ENCODE results near the gene SLC17A7.

The SLC17A7 gene

DNA sequence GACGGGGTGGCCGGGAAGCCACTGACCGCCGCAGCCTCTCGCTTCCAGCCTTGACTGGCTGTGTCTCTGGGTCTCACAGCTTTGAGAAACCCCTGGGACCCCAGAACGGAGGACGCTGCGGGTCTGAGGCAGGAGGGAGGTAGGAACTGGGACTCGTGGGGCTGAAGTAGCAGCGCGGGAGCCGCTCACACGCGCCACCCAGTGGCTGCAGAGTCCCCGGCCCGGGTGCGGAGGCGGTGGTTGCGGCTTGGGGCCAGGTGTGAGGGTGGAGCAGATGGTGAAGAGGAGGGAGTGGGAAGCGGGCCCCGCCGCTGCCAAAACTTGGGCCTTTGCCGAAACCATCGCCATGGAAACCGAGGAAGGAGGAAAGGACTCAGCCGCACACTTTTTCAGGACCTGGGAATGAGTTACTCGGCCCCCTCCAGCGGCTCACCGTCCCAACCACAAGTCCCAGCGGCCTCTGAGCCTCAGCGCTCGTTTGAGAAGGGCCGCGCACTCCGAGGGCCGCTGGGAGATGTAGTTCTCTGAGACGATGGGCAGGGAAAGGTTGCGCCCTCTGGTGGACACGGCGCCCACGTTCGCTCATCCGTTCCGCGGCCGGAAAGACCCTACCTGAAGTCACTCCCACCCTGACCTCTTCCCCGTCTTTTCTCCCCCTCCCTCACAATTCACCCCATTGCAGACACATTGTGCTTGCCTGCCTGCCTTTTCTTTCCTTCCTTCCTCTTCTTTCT is 2.2 kb upstream of the SLC17A7 start:
- H3K36me3 Mint-ChIP-seq (ENCODE audit: low read depth), result peaks cover 27% of the 10 kb centered on the region
- peaks cover 39% of the 10 kb centered on the region for H3K27me3 Mint-ChIP-seq
- no peaks in the 10 kb centered on the region for H3K9me3 Mint-ChIP-seq
- H3K27ac Mint-ChIP-seq, result peak overlapping the region; percentile 94
- H3K4me3 Mint-ChIP-seq, result peak overlapping the region; percentile 79
- H3K4me1 Mint-ChIP-seq (ENCODE audit: low read depth), result peaks cover 42% of the 10 kb centered on the region
- DNase-seq, result peak; percentile 97

DNA sequence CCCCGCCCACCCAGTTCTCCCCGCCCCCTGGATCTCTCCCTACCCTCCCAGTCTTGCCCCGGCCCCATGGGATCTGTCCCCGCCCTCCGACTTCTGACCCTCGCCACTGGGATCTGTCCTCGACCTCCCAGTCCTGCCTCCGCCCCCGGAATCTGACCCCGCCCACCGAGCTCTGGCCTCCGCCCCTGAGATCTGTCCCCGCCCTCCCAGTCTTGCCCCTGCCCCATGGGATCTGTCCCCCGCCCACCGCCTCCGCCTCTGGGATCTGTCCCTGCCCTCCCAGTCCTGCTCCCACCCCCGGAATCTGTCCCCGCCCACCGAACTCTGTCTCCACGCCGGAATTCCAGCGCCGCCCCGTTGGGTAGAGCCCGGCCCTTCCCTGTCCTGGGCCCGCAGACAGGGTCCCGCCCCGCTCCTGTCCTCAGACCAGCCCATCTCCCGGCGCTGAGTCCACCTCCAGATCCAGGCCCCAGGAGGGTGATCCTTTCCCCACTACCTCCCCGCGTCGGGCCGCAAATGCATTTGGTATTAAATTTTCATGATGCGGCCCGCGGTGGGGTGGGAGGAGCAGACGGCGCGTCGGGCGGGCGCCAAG is 1.5 kb upstream of the SLC17A7 start:
- Mint-ChIP-seq H3K4me1 (ENCODE audit: low read depth) (peaks cover 36% of the 10 kb centered on the region), H3K4me3 (peak overlapping the region; percentile 79), H3K27ac (peak overlapping the region; percentile 94), H3K36me3 (ENCODE audit: low read depth) (peaks cover 21% of the 10 kb centered on the region), H3K27me3 (peaks cover 45% of the 10 kb centered on the region), H3K9me3 (no peaks in the 10 kb centered on the region)
- DNase-seq, result peak; percentile 70

DNA sequence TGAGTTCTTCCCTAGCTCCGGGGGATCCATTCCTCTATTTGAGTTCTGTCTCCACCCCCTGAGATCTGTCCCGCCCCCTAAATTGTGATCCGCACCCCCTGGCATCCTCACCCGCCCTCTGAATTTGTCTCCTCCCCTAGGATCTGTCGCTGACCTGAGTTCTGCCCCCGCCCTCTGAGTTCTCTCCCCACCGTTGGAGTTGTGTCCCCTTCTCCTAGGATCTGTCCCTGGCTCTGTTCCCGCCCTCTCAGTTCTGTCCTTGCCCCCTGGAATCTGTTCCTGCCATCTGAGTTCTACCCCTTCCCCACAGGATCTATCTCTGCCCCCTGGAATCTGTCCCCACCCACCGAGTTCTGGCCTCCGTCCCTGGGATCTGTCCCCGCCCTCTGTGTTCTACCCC is 1.0 kb upstream of the SLC17A7 start:
- peaks cover 51% of the 10 kb centered on the region for H3K27me3 Mint-ChIP-seq
- H3K9me3 Mint-ChIP-seq, result no peaks in the 10 kb centered on the region

DNA sequence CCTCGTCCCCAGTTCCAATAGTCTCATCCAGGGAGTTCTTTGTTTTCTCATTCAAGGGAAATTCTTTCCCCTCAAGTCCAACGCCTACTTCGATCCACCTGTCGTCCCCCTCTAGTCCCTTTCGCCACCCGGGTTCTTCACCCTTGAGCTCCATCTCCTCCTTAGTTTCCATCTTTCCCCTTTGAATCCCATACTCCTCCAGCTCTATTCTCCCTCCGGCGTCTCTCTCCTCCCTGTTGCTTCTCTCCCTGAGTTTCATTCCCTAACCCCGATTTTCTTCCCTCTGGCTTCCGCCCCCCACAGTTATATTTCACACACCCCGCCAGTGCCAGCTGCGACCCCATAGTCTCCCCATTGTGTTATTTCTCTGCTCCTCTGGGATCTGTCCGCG is 628 bp upstream of the SLC17A7 start:
- H3K9me3 Mint-ChIP-seq, result no peaks in the 10 kb centered on the region
- peaks cover 12% of the 10 kb centered on the region for H3K36me3 Mint-ChIP-seq (ENCODE audit: low read depth)

More for the DNA sequence above, 1.0 kb upstream of the SLC17A7 start:
- peaks cover 16% of the 10 kb centered on the region for H3K36me3 Mint-ChIP-seq (ENCODE audit: low read depth)
- H3K4me1 Mint-ChIP-seq (ENCODE audit: low read depth), result peaks cover 33% of the 10 kb centered on the region
- H3K27ac Mint-ChIP-seq, result no peak overlapping the region
- DNase-seq, result no peak
- H3K4me3 Mint-ChIP-seq, result peak overlapping the region; percentile 79

DNA sequence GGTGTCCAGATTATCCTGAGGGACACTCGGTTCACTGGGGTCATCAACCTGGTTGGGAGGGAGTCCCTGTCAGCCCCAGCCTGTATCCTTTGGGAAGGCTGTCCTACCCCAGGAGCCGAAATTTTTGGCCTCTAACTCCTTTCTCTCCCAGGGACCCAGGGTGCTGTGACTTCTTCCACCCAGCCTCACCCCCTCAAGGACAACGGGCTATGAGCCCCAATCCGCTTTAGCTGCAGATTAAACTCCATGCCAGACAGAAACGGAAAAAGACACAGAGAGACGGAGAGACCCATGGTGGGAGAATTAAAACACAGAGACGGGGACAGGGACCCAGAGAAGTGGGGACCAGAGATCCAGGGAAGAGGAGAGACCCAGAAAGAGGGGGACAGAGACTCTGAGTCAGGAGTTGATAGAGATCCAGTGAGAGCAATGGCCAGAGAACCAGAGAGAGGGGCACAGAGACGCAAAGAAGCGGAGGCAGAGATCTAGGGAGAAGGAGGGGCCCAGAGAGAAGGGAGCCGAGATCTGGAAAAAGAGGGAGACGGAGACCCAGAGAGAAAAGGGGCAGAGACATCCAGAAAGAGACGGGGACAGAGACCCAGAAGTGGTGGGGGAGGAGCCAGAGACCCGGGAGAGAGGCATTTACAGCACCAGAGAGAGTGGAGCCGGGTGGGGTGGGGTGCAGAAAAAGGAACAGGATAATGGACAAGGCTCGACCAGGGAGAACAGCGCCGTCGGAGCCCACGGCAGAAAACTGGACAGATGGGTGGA is 703 bp downstream of the SLC17A7 start:
- no peak overlapping the region for H3K4me3 Mint-ChIP-seq
- H3K27ac Mint-ChIP-seq, result no peak overlapping the region
- DNase-seq, result no peak
- H3K9me3 Mint-ChIP-seq, result no peaks in the 10 kb centered on the region
- peaks cover 68% of the 10 kb centered on the region for H3K27me3 Mint-ChIP-seq
- H3K36me3 Mint-ChIP-seq (ENCODE audit: low read depth), result no peaks in the 10 kb centered on the region
- H3K4me1 Mint-ChIP-seq (ENCODE audit: low read depth), result peaks cover 37% of the 10 kb centered on the region

More for the DNA sequence above, 628 bp upstream of the SLC17A7 start:
- peaks cover 55% of the 10 kb centered on the region for H3K27me3 Mint-ChIP-seq
- no peak for DNase-seq
- H3K4me3 Mint-ChIP-seq, result peak overlapping the region; percentile 79
- H3K27ac Mint-ChIP-seq, result no peak overlapping the region
- peaks cover 33% of the 10 kb centered on the region for H3K4me1 Mint-ChIP-seq (ENCODE audit: low read depth)

DNA sequence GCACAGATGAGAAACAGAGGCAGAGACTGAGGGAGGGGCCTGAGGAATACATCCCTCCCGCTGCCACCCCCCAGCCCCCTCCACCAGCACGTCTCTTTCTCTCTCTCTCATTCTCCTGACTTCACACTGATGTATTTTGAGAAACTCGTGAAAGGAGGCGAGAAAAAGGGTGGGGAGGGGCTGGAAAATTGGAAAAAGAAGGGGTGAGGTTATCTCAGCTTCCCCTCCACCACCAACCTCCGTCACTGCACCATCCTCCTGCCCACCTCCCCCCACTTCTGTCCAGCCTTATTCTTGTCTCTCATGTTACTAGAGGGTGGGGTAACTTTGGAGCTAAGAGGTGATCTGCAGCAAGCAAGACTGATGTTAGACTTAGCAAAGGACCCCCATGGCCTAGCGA is 1.5 kb downstream of the SLC17A7 start:
- Mint-ChIP-seq H3K4me1 (ENCODE audit: low read depth) (peaks cover 34% of the 10 kb centered on the region), H3K27ac (no peak overlapping the region), H3K36me3 (ENCODE audit: low read depth) (no peaks in the 10 kb centered on the region), H3K9me3 (no peaks in the 10 kb centered on the region), H3K27me3 (peaks cover 76% of the 10 kb centered on the region), H3K4me3 (no peak overlapping the region)
- no peak for DNase-seq

DNA sequence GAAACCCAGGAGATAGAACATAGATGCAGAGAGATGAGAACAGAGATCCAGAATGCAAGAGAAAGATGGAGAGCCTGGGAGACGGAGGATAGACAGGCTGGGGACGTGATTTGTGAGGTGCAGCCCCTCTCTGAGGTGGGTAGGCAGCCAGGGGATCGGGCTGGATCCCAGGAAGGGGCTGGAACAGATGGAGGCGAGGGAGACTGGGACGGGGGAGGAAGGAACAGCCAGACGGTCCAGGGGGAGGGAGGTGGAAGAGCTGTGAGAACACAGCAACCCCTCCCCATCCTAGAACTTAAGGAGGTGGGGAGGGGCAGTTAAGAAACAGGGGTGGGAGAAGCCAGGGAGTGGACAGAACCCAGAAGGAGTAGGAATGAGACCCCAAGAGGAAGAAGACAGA is 3.1 kb downstream of the SLC17A7 start:
- H3K27ac Mint-ChIP-seq, result no peak overlapping the region
- H3K27me3 Mint-ChIP-seq, result peaks cover 91% of the 10 kb centered on the region
- no peak for DNase-seq
- no peaks in the 10 kb centered on the region for H3K9me3 Mint-ChIP-seq
- H3K4me1 Mint-ChIP-seq (ENCODE audit: low read depth), result peaks cover 30% of the 10 kb centered on the region
- H3K4me3 Mint-ChIP-seq, result no peak overlapping the region
- H3K36me3 Mint-ChIP-seq (ENCODE audit: low read depth), result no peaks in the 10 kb centered on the region

DNA sequence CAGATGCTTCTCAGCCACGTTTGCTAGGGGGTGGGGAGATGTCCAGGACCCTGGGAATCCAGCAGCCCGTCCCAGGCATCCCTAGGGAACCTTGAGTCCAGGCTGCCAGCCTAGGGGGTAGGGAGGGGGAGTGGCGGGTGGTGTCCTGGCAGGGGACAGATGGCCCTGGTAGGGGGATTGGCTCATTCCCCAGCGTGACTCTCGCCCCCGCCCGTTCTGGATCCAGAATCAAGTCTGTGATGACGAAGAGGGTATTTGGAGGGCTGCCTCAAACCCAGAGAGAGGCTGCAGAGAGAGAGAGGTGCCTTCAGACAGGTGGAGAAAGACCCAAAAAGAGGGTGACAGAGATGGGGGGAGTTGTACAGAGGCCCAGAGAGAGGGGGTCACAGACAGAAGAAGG is 4.1 kb downstream of the SLC17A7 start:
- H3K36me3 Mint-ChIP-seq (ENCODE audit: low read depth), result no peaks in the 10 kb centered on the region
- peaks cover 95% of the 10 kb centered on the region for H3K27me3 Mint-ChIP-seq
- H3K27ac Mint-ChIP-seq, result no peak overlapping the region
- no peak for DNase-seq
- peaks cover 32% of the 10 kb centered on the region for H3K4me1 Mint-ChIP-seq (ENCODE audit: low read depth)
- no peak overlapping the region for H3K4me3 Mint-ChIP-seq
- no peaks in the 10 kb centered on the region for H3K9me3 Mint-ChIP-seq

DNA sequence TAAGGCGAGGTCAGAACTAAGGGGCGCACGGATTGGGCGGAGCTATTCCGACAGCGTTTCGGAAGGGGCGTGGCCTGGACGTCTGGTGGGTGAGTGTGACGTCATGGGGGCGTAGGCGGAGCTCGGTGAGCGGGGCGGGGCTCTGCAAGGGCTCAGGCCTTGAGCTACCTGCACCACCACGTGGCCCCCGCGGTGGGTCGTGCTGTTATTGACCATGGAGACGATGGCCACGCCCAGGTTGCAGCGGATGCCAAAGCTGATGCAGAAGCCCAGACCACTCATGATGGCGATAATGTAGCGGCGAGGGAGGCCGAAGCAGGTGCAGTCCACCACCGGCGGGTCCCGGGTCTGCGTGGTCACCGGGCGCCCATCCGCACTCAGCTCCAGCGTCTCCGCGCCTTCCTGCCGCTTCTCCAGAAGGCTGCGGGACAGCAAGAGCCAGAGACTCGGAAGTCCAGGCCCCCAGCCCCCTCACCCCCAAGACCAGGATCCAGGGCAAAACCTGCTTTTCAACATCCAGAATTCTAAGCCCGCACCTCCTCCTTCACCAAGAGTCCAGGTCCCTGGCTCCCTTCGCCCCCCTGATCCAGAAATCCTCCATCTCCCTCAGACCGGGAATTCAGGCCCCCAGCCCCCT is 4.8 kb downstream of the SLC17A7 start:
- peaks cover 28% of the 10 kb centered on the region for H3K4me1 Mint-ChIP-seq (ENCODE audit: low read depth)
- H3K4me3 Mint-ChIP-seq, result no peak overlapping the region
- H3K9me3 Mint-ChIP-seq, result no peaks in the 10 kb centered on the region
- peak; percentile 73 for DNase-seq
- H3K27ac Mint-ChIP-seq, result no peak overlapping the region
- H3K27me3 Mint-ChIP-seq, result peaks cover 93% of the 10 kb centered on the region
- no peaks in the 10 kb centered on the region for H3K36me3 Mint-ChIP-seq (ENCODE audit: low read depth)

DNA sequence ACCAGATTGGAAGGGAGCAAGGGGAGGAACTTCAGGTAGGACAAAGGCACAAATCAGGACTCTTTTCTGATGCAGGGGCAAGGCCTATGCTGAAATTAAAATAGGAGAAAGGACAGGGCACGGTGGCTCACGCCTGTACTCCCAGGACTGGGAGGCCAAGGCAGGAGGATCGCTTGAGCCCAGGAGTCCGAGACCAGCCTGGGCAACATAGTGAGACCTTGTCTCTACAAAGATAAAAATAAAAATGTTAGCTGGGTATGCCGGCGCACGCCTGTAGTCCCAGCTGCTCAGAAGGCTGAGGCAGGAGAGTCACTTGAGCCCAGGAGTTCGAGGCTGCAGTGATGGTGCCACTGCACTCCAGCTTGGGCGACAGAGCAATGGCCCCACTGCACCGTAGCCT is 5.7 kb downstream of the SLC17A7 start:
- no peak for DNase-seq
- Mint-ChIP-seq H3K4me1 (ENCODE audit: low read depth) (peaks cover 25% of the 10 kb centered on the region), H3K9me3 (no peaks in the 10 kb centered on the region), H3K4me3 (no peak overlapping the region), H3K27ac (no peak overlapping the region), H3K36me3 (ENCODE audit: low read depth) (no peaks in the 10 kb centered on the region), H3K27me3 (peaks cover 96% of the 10 kb centered on the region)

DNA sequence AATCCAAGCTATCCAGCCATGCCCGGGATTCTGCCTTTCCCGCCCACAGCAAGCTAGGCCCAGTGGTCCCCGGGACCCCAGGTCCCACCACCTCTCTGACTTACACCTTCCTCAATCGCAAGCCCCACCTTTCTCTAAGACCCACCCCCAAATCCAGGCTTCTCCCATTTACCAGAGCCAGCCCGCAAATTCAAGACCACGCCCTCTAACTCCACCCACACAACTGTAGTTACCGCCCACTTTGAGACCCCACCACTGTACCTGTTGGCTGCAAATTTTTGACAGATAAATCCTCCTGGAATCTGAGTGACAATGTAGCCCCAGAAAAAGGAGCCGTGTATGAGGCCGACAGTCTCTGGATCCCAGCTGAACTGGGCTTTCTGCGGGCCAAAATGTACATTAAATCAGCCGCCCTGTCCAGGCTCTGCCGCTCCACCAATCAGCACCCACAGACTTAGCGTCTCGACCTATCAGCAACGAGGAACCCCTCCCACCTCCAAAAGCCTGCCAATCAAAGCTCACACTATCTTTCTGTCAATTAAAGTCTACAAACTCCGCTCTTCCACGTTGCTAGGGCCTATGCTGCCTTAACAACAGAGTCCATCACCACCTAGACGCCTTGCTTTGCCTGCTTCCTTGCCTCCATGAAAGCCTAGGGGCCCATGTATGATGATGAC is 6.3 kb downstream of the SLC17A7 start:
- H3K9me3 Mint-ChIP-seq, result no peaks in the 10 kb centered on the region
- no peak overlapping the region for H3K27ac Mint-ChIP-seq
- no peak for DNase-seq
- no peak overlapping the region for H3K4me3 Mint-ChIP-seq
- no peaks in the 10 kb centered on the region for H3K36me3 Mint-ChIP-seq (ENCODE audit: low read depth)
- peaks cover 24% of the 10 kb centered on the region for H3K4me1 Mint-ChIP-seq (ENCODE audit: low read depth)
- peaks cover 96% of the 10 kb centered on the region for H3K27me3 Mint-ChIP-seq

DNA sequence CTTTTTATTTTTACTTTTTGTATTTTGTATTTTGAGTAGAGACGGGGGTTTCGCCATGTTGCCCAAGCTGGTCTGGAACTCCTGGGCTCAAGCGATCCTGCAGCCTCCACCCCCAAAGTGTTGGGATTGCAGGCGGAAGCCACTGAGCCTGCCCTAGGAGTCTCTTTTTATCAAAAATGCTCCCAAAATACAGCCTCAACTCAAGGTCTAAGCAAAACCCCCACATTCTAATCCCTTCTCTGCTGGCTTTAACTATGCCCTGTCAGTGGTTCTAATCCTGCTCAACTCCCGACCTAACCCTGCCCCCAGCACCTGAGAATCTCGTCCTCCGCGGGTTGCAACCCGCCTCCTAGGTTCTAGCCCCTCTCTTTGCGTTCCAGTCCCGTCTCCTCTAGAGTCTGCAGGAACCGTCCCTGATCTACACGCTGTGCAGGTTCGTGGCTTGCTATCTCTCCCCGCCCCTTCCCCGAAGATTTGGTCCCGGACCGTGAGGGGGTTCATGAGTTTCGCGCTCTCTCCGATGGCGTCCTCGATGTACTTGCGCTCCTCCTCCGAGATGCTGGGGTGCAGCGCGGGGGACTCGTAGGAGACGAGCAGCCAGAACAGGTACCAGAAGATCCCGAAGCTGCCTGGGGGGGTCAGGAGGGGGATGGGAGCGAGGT is 8.0 kb downstream of the SLC17A7 start:
- Mint-ChIP-seq H3K36me3 (ENCODE audit: low read depth) (no peaks in the 10 kb centered on the region), H3K4me1 (ENCODE audit: low read depth) (peaks cover 31% of the 10 kb centered on the region), H3K9me3 (no peaks in the 10 kb centered on the region), H3K4me3 (peak overlapping the region; percentile 6), H3K27me3 (peaks cover 96% of the 10 kb centered on the region), H3K27ac (no peak overlapping the region)
- no peak for DNase-seq

DNA sequence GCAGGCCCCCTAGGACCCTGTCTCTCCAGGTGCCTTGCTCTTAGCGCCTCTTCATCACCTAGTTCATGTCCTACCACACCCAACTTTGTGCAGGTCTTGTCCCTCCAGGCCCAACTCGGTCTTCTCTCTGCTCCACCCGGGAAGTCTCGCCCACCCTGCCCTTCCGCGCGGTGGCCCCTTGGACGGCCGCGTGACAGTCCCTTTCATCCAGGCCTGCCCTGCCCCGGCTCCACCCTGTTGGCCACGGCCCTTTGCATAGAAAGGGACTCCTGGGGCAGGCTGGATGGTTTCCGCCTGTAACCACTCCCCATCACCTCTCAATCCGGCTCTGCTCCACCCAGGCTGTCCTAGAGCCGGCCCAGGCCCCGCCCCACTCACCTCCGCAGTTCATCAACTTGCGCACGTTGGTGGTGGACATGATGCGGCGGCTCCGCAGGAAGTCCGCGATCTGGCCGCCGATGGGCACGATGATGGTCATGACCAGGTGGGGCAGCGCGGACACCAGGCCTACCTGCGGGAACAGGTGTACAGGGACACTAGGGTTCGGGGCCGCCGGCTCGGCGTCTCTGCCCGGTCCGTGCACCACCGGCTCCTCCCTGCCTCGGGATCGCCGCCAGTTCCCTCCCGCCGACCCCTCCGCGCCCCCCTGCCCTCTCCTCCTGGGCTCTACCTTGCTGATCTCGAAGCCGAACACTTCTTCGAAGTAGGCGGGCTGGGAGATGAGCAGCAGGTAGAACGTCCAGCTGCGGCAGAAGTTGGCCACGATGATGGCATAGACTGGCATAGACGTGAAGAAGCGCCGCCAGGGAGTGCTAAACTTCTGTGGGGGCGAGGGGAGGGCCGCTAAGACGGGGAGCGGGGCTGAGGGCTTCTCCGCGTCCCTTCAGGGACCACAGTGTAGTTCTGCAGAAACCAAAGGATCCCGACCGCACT is 8.9 kb downstream of the SLC17A7 start:
- Mint-ChIP-seq H3K9me3 (no peaks in the 10 kb centered on the region), H3K36me3 (ENCODE audit: low read depth) (no peaks in the 10 kb centered on the region), H3K4me1 (ENCODE audit: low read depth) (peaks cover 38% of the 10 kb centered on the region), H3K27me3 (peaks cover 94% of the 10 kb centered on the region), H3K27ac (no peak overlapping the region), H3K4me3 (no peak overlapping the region)
- no peak for DNase-seq
